Measurements from ENCODE around the gene DYTN.

GRCh38 chr2:206718296-206718695 lies at the start of gene DYTN:
- TF ChIP-seq CTCF (IDR thresholded peaks at IDR 0.05), result no peak
- no peak for TF ChIP-seq POLR2A (IDR thresholded peaks at IDR 0.05)

All from adrenal gland (tissue), 5 donors.